PC-3 (cell line): ENCODE results near the gene LRRFIP1. TPM values are rescaled to one million over a fixed set of nuclear protein-coding genes. Genes with fewer than 3 reads are reported as not detected.

Experiments used
- ATAC-seq: fragments of 200-7000 bp; cut with Tn5 transposase; 2 replicates; pipeline ENCODE4 v1.9.1; 2020; ENCODE audit warnings: mild to moderate bottlenecking, moderate library complexity
- BruUV-seq: library from RNA; stranded (reverse); fragments of 400-500 nt; replicated peaks from 2 replicates; lab custom pipeline; 2021; lab: Mats Ljungman, UMichigan
- CTCF ChIA-PET: fragments of 300-600 bp; sonication (Branson Sonifier 250); formaldehyde crosslinking; loops from one replicate; lab custom pipeline; 2022; ENCODE audit warnings: antibody characterized with exemption; lab: Charles Lee
- POLR2A ChIA-PET: fragments of 300-600 bp; sonication (Branson Sonifier 250); formaldehyde crosslinking; loops from one replicate; lab custom pipeline; 2022; ENCODE audit warnings: antibody characterized with exemption; ENCODE audit not compliant: unreplicated experiment; lab: Charles Lee
- DNase-seq: peaks from one replicate; pipeline ENCODE4 v3.0.0-alpha.2; 2015
- H2AFZ ChIP-seq: fragments of 300-600 bp; sonication (generic); 2 replicates; pipeline ENCODE4 v1.6.0; 2016; ENCODE audit warnings: antibody characterized with exemption, low read length
- H3F3A ChIP-seq: fragments of 300-600 bp; sonication (generic); one replicate; pipeline ENCODE4 v1.6.0; 2017; ENCODE audit warnings: antibody characterized with exemption, low read length, control low read depth, mild to moderate bottlenecking; ENCODE audit not compliant: unreplicated experiment
- H3K27ac ChIP-seq: fragments of 300-600 bp; sonication (generic); 2 replicates; pipeline ENCODE4 v1.5.1; 2016; ENCODE audit warnings: mild to moderate bottlenecking, low read length
- H3K27me3 ChIP-seq: fragments of 300-600 bp; sonication (generic); 2 replicates; pipeline ENCODE4 v1.6.1; 2016; ENCODE audit warnings: low read length, mixed read lengths
- H3K36me3 ChIP-seq: fragments of 300-600 bp; sonication (generic); 2 replicates; pipeline ENCODE4 v1.6.1; 2016; ENCODE audit warnings: low read depth, mixed run types, low read length, mixed read lengths
- H3K4me1 ChIP-seq: fragments of 300-600 bp; sonication (generic); 2 replicates; pipeline ENCODE4 v1.5.1; 2016; ENCODE audit warnings: low read length; ENCODE audit not compliant: insufficient read depth
- H3K4me2 ChIP-seq: fragments of 300-600 bp; sonication (generic); 2 replicates; pipeline ENCODE4 v1.6.0; 2016; ENCODE audit warnings: low read length
- H3K4me3 ChIP-seq: fragments of 300-600 bp; sonication (generic); 2 replicates; pipeline ENCODE4 v1.5.1; 2016; ENCODE audit warnings: mild to moderate bottlenecking, low read length, mixed read lengths
- H3K79me2 ChIP-seq: fragments of 300-600 bp; sonication (generic); 2 replicates; pipeline ENCODE4 v1.6.1; 2017; ENCODE audit warnings: low read length, mixed read lengths
- H3K9ac ChIP-seq: fragments of 300-600 bp; sonication (generic); 2 replicates; pipeline ENCODE4 v1.6.0; 2016; ENCODE audit warnings: mild to moderate bottlenecking, low read length
- H3K9me2 ChIP-seq: fragments of 300-600 bp; sonication (generic); replicated peaks from 2 replicates; pipeline ENCODE4 v1.6.1; 2016; ENCODE audit warnings: mixed run types, low read length, mixed read lengths
- H3K9me3 ChIP-seq: fragments of 300-600 bp; sonication (generic); 2 replicates; pipeline ENCODE4 v1.6.1; 2016; ENCODE audit warnings: low read length, mixed read lengths
- H4K20me1 ChIP-seq: fragments of 300-600 bp; sonication (generic); 2 replicates; pipeline ENCODE4 v1.6.1; 2016; ENCODE audit warnings: low read length, mixed read lengths
- EZH2 ChIP-seq: fragments of 300-600 bp; sonication (generic); IDR thresholded peaks from one replicate; pipeline ENCODE4 v1.6.1; 2017; ENCODE audit warnings: antibody characterized with exemption, mild to moderate bottlenecking, low read length; ENCODE audit not compliant: unreplicated experiment
- EZH2phosphoT487 ChIP-seq: fragments of 300-600 bp; sonication (generic); IDR thresholded peaks from 2 replicates; pipeline ENCODE4 v1.6.1; 2018; ENCODE audit warnings: mild to moderate bottlenecking, antibody characterized with exemption, low read length, borderline replicate concordance
- intact Hi-C: fragments of 100-400 bp; cut with micrococcal nuclease; formaldehyde crosslinking; loops from 2 replicates; pipeline ENCODE4 v1.9.0; 2023
- total RNA-seq: library from RNA; depleted of rRNA; stranded (reverse); fragments of >200 nt; gene quantifications from 2 replicates; pipeline ENCODE4 v1.2.3, GENCODE V29; 2014
- TF ChIP-seq, protein P1 (sequence below): fragments of 300-600 bp; sonication (generic); conservative IDR thresholded peaks from 2 replicates; pipeline ENCODE4 v1.5.1; 2017; ENCODE audit warnings: antibody characterized with exemption, low read depth, mild to moderate bottlenecking, low read length

LRRFIP1 gene
- total RNA-seq, 1 experiment from 2014 or later: 87.8 TPM

DNA sequence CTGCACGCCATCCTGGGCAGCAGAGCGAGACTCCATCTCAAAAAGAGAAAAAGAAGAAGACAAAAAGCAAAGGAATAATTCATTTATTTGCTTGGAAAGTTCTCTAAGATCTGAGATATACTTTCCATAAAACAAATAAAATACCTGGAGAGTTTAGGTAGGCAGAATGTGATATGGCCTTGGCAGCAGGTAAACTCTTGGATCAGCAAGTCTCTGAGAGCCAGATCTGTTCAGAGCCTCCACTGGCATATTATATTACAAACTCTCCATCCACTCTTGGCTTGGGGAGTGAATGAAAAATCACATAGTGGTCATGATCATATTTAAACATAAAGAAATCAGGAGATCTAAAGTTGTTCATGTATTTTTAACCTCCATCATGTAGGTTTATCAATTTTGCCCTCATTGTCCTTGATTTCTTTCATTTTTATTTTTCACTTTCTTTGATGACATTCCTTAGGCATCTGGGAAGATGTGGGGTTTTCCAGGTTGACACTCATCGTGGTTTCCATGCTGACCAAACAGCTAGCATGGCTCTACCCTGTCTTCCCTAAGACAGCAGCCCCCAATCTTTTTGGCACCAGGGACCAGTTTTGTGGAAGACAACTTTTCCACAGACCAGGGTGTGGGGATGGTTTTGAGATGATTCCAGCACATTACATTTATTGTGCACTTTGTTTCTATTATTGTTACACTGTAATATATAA, 10.2 kb downstream of the LRRFIP1 start:
- no peak overlapping the region for H2AFZ ChIP-seq
- no peak for TF ChIP-seq EZH2phosphoT487
- TF ChIP-seq EZH2: no peak
- TF ChIP-seq, protein P1, sequence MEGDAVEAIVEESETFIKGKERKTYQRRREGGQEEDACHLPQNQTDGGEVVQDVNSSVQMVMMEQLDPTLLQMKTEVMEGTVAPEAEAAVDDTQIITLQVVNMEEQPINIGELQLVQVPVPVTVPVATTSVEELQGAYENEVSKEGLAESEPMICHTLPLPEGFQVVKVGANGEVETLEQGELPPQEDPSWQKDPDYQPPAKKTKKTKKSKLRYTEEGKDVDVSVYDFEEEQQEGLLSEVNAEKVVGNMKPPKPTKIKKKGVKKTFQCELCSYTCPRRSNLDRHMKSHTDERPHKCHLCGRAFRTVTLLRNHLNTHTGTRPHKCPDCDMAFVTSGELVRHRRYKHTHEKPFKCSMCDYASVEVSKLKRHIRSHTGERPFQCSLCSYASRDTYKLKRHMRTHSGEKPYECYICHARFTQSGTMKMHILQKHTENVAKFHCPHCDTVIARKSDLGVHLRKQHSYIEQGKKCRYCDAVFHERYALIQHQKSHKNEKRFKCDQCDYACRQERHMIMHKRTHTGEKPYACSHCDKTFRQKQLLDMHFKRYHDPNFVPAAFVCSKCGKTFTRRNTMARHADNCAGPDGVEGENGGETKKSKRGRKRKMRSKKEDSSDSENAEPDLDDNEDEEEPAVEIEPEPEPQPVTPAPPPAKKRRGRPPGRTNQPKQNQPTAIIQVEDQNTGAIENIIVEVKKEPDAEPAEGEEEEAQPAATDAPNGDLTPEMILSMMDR: no peak
- DNase-seq (no peak), ATAC-seq (no peak)
- no peaks in the 10 kb centered on the region for H3F3A ChIP-seq
- ChIA-PET CTCF (no interaction called here), POLR2A (no interaction called here)
- no peaks in the 10 kb centered on the region for H3K9me3 ChIP-seq
- no peaks in the 10 kb centered on the region for H3K9me2 ChIP-seq
- H3K27me3 ChIP-seq: no peaks in the 10 kb centered on the region
- H3K4me3 ChIP-seq: no peak overlapping the region
- H3K27ac ChIP-seq: no peak overlapping the region
- H4K20me1 ChIP-seq: no peaks in the 10 kb centered on the region
- H3K4me1 ChIP-seq: no peaks in the 10 kb centered on the region
- no peak overlapping the region for H3K9ac ChIP-seq
- H3K36me3 ChIP-seq: no peaks in the 10 kb centered on the region
- no peaks in the 10 kb centered on the region for H3K79me2 ChIP-seq
- no TSS peak for BruUV-seq
- H3K4me2 ChIP-seq: no peak overlapping the region
- intact Hi-C loops: no loop called here

DNA sequence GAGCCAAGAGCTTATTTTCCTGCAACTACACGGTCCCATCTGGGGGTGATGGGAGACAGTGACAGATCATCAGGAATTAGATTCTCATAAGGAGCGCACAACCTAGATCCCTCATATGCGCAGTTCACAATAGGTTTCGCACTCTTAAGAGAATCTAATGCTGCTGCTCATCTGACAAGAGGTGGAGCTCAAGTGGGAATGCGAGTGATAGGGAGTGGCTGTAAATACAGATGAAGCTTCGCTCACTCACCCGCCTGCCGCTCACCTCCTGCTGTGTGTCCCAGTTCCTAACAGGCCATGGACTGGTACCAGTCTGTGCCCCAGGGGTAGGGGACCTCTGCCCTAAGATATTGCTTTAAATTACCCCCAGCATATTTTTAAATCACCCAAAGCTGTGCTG, 10.8 kb downstream of the LRRFIP1 start:
- ATAC-seq: no peak
- no peak for DNase-seq
- Histone ChIP-seq H3F3A (no peaks in the 10 kb centered on the region), H3K9ac (no peak overlapping the region), H2AFZ (no peak overlapping the region), H3K4me3 (no peak overlapping the region), H3K36me3 (no peaks in the 10 kb centered on the region), H3K9me2 (no peaks in the 10 kb centered on the region), H3K79me2 (no peaks in the 10 kb centered on the region), H4K20me1 (no peaks in the 10 kb centered on the region), H3K27me3 (no peaks in the 10 kb centered on the region), H3K27ac (no peak overlapping the region), H3K4me1 (no peaks in the 10 kb centered on the region), H3K4me2 (no peak overlapping the region), H3K9me3 (no peaks in the 10 kb centered on the region)
- intact Hi-C loops: no loop called here
- CTCF ChIA-PET: no interaction called here
- TF ChIP-seq EZH2phosphoT487 (no peak), EZH2 (no peak)
- TF ChIP-seq, protein P1: no peak
- POLR2A ChIA-PET: no interaction called here
- no TSS peak for BruUV-seq

DNA sequence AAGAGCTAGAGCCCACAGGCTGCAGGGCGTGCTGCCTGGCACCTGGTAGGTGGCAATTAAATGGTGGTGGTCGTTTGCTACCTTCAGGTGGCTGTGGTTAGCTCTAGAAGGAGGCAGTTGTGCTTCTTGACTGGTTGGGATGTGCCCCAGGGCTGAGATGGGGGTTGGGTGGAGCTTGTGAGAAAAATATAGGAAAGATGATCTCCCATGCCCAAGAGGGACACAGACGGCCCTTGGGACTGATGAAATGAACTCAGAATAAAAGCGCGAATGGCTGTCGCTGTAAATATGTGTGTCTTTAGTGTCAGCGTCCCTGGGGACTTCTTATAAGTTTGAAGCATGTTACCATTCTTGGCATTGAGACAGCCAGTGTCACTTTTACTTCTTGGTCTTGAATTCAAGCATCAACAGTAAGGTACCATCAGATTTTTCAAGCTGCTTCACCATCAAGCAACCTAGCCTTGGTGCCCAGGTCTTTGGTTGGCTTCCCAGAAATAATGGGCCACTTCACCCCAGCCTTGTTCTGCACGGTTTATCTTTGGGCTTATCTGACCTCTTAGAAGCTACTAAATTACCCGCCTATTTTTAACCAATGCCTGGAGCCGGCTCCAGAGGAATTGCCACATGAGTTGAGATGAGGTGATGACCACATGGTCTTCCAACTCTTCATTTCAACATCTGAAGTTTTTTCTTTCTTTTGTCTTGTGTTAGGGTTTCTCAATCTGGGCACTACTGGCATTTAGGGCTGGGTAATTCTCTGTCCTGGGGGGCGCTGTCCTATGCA, 11.9 kb downstream of the LRRFIP1 start:
- CTCF ChIA-PET: no interaction called here

More for the DNA sequence above, 11.9 kb downstream of the LRRFIP1 start:
- no TSS peak for BruUV-seq
- no peak for ATAC-seq
- intact Hi-C loops: no loop called here
- Histone ChIP-seq H3K9me2 (no peaks in the 10 kb centered on the region), H3K4me1 (no peaks in the 10 kb centered on the region), H3K27ac (no peak overlapping the region), H3K79me2 (no peaks in the 10 kb centered on the region), H3K4me2 (no peak overlapping the region), H2AFZ (no peak overlapping the region), H3F3A (no peaks in the 10 kb centered on the region), H3K36me3 (no peaks in the 10 kb centered on the region), H3K4me3 (no peak overlapping the region), H3K9ac (no peak overlapping the region), H3K9me3 (no peaks in the 10 kb centered on the region), H3K27me3 (no peaks in the 10 kb centered on the region), H4K20me1 (no peaks in the 10 kb centered on the region)
- TF ChIP-seq EZH2phosphoT487 (no peak), EZH2 (no peak)
- TF ChIP-seq, protein P1: no peak
- DNase-seq: no peak
- POLR2A ChIA-PET: no interaction called here
